ENCODE results near the gene DNTT.

DNTT gene

DNA sequence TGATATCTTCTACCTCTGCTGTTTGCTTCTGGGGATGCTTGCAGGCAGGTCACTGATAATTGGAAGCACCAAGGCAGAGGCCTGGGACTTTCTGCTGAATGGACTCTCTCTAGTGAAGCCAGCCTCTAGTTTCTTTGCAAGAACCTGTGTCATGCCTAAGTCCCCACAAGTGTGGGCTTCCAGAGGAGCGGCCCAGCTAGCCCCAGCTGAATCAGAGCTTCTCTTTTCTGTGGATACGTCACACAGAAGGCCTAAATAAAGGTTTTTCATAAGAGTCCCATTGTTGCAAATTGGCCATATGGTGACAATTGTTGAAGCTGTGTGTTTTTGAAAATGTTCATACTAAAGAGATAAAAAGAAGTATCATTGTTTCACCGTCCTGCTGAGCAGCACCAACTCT, 61.3 kb downstream of the DNTT start (continued):
- TF ChIP-seq, protein P1, sequence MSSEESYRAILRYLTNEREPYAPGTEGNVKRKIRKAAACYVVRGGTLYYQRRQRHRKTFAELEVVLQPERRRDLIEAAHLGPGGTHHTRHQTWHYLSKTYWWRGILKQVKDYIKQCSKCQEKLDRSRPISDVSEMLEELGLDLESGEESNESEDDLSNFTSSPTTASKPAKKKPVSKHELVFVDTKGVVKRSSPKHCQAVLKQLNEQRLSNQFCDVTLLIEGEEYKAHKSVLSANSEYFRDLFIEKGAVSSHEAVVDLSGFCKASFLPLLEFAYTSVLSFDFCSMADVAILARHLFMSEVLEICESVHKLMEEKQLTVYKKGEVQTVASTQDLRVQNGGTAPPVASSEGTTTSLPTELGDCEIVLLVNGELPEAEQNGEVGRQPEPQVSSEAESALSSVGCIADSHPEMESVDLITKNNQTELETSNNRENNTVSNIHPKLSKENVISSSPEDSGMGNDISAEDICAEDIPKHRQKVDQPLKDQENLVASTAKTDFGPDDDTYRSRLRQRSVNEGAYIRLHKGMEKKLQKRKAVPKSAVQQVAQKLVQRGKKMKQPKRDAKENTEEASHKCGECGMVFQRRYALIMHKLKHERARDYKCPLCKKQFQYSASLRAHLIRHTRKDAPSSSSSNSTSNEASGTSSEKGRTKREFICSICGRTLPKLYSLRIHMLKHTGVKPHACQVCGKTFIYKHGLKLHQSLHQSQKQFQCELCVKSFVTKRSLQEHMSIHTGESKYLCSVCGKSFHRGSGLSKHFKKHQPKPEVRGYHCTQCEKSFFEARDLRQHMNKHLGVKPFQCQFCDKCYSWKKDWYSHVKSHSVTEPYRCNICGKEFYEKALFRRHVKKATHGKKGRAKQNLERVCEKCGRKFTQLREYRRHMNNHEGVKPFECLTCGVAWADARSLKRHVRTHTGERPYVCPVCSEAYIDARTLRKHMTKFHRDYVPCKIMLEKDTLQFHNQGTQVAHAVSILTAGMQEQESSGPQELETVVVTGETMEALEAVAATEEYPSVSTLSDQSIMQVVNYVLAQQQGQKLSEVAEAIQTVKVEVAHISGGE (tag by site-specific recombination; conservative IDR thresholded peaks at IDR 0.05; ENCODE audit: low read depth) = no peak
- TF ChIP-seq ZNF155 (tag by site-specific recombination; IDR thresholded peaks at IDR 0.05) (no peak), ZNF248 (tag by site-specific recombination; IDR thresholded peaks at IDR 0.05) (no peak)
- TF ChIP-seq, protein P2, sequence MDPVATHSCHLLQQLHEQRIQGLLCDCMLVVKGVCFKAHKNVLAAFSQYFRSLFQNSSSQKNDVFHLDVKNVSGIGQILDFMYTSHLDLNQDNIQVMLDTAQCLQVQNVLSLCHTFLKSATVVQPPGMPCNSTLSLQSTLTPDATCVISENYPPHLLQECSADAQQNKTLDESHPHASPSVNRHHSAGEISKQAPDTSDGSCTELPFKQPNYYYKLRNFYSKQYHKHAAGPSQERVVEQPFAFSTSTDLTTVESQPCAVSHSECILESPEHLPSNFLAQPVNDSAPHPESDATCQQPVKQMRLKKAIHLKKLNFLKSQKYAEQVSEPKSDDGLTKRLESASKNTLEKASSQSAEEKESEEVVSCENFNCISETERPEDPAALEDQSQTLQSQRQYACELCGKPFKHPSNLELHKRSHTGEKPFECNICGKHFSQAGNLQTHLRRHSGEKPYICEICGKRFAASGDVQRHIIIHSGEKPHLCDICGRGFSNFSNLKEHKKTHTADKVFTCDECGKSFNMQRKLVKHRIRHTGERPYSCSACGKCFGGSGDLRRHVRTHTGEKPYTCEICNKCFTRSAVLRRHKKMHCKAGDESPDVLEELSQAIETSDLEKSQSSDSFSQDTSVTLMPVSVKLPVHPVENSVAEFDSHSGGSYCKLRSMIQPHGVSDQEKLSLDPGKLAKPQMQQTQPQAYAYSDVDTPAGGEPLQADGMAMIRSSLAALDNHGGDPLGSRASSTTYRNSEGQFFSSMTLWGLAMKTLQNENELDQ (tag by site-specific recombination; IDR thresholded peaks at IDR 0.05; ENCODE audit: low read depth) = no peak

DNA sequence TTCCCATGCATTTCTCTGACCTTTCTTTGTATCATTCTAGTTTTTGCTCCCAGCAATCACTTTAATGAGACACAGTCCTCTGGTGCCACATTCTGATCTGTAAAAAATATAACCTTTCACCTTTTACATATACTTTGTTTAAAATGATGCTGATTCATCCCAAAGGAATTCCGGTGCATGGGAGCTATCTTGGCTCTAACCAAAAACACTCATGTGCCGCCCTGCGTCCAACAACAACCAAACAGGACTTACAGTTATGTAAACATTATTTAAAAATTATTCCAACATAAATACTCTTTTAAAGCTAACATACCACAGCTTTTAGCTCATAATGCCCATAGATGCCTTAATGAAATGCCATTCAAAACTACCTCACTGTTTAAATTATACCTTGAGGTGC, 62.3 kb downstream of the DNTT start:
- Histone ChIP-seq H3K4me1 (ENCODE audit: control insufficient read depth, insufficient read depth, low read length) (no peaks in the 10 kb centered on the region), H3K9me3 (ENCODE audit: control insufficient read depth, insufficient read depth, low read depth, low read length) (no peaks in the 10 kb centered on the region), H3K36me3 (ENCODE audit: control insufficient read depth in 2 of 2, insufficient read depth in 1 of 2, low read length in 2 of 2) (no peaks in the 10 kb centered on the region), H3K4me3 (ENCODE audit: low read depth, low read length) (no peak overlapping the region), H3K27ac (ENCODE audit: extremely low read depth, low read depth, low read length) (no peak overlapping the region)
- CTCF ChIA-PET = interaction anchor here (0.6 to 3.3 kb wide), 9 partner anchors 9 to 583 kb away, joined by 3 to 20 read pairs (median 4); no protein-coding TSS in a partner anchor
- POLR2A ChIA-PET = no interaction called here
- TF ChIP-seq ZNF426 (tag by site-specific recombination; IDR thresholded peaks at IDR 0.05) (no peak), ZNF114 (tag by site-specific recombination; IDR thresholded peaks at IDR 0.05) (no peak), ZNF701 (tag by site-specific recombination; IDR thresholded peaks at IDR 0.05) (no peak), ZNF48 (tag by site-specific recombination; IDR thresholded peaks at IDR 0.05) (no peak), ZNF621 (tag by site-specific recombination; IDR thresholded peaks at IDR 0.05) (no peak), OSR2 (tag by site-specific recombination; IDR thresholded peaks at IDR 0.05) (no peak), SCRT2 (tag by site-specific recombination; IDR thresholded peaks at IDR 0.05) (no peak), ZNF423 (tag by site-specific recombination; IDR thresholded peaks at IDR 0.05) (no peak), EGR2 (tag by site-specific recombination; IDR thresholded peaks at IDR 0.05; ENCODE audit: low read depth) (no peak), YY1 (tag by site-specific recombination; IDR thresholded peaks at IDR 0.05) (no peak), WT1 (tag by site-specific recombination; IDR thresholded peaks at IDR 0.05) (no peak)
- TF ChIP-seq, protein P3, sequence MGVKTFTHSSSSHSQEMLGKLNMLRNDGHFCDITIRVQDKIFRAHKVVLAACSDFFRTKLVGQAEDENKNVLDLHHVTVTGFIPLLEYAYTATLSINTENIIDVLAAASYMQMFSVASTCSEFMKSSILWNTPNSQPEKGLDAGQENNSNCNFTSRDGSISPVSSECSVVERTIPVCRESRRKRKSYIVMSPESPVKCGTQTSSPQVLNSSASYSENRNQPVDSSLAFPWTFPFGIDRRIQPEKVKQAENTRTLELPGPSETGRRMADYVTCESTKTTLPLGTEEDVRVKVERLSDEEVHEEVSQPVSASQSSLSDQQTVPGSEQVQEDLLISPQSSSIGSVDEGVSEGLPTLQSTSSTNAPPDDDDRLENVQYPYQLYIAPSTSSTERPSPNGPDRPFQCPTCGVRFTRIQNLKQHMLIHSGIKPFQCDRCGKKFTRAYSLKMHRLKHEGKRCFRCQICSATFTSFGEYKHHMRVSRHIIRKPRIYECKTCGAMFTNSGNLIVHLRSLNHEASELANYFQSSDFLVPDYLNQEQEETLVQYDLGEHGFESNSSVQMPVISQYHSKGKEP (tag by site-specific recombination; IDR thresholded peaks at IDR 0.05) = no peak
- TF ChIP-seq, protein P4, sequence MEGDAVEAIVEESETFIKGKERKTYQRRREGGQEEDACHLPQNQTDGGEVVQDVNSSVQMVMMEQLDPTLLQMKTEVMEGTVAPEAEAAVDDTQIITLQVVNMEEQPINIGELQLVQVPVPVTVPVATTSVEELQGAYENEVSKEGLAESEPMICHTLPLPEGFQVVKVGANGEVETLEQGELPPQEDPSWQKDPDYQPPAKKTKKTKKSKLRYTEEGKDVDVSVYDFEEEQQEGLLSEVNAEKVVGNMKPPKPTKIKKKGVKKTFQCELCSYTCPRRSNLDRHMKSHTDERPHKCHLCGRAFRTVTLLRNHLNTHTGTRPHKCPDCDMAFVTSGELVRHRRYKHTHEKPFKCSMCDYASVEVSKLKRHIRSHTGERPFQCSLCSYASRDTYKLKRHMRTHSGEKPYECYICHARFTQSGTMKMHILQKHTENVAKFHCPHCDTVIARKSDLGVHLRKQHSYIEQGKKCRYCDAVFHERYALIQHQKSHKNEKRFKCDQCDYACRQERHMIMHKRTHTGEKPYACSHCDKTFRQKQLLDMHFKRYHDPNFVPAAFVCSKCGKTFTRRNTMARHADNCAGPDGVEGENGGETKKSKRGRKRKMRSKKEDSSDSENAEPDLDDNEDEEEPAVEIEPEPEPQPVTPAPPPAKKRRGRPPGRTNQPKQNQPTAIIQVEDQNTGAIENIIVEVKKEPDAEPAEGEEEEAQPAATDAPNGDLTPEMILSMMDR (tag by site-specific recombination; IDR thresholded peaks at IDR 0.05) = no peak

All from HEK293 (cell line).